Stimulated activated CD4-positive, alpha-beta T cell treated with anti-CD3 and anti-CD28 coated beads, Interleukin-4, amount 100 ng/mL, for 48 hours (primary cell): Measurements from ENCODE around the gene PBXIP1.

Experiments used
- DNase-seq, 2 donors: peaks; one replicate each; pipeline ENCODE4 v3.0.0-alpha.2; 2020; ENCODE audit warnings: low read depth in 2 of 2

PBXIP1 gene

DNA sequence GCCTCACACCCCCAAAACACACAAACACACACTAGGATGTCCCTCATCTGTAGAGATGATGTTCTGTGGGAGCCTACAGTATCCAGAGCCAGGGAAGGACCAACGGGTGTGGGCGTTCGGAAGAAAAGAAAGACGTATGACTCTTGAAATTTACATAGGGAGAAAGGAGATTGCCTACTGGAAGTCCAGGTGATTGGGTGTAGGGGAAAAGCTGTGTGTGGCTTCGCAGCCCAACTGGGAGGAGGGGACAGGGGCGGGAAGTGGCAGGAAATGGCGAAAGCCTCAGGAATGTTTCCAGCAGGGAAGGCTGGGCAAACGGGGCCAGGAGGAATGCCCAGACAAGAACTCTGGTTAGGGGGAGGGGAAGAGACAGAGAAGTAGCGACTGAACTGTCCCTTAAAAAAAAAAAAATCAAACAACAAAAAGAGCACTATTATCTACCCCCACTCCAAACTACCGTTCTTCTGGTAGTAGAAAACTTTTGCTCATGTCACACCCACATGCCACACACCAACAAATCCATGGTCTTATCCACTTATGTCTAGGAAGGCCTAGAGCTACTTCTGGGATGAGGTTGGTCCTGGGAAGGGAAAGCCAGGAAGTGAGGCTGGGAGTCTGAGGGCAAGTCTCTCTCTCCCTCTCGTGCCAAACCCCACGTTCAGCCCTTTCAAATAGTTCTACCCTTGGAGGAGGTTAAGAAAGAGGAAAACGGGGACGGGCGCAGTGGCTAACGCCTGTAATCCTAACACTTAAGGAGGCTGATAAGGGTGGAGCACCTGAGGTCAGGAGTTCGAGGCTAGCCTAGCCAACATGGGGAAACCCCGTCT lies 16.8 kb upstream of the PBXIP1 start:
- no peak for DNase-seq

DNA sequence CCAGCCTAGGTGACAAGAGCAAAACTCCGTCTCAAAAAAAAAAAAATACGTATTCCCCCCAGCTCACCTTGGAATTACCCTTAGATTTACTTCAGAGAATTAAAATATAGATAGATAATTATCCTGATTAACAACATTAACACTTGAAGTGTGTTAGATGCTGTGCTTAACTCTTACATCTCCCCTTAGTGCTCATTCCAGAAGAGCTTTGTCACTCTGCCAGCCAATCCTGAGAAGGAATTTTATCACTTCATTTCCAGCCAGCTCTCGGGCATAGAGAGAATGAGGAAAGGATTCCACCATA lies 16.3 kb upstream of the PBXIP1 start:
- no peak for DNase-seq

DNA sequence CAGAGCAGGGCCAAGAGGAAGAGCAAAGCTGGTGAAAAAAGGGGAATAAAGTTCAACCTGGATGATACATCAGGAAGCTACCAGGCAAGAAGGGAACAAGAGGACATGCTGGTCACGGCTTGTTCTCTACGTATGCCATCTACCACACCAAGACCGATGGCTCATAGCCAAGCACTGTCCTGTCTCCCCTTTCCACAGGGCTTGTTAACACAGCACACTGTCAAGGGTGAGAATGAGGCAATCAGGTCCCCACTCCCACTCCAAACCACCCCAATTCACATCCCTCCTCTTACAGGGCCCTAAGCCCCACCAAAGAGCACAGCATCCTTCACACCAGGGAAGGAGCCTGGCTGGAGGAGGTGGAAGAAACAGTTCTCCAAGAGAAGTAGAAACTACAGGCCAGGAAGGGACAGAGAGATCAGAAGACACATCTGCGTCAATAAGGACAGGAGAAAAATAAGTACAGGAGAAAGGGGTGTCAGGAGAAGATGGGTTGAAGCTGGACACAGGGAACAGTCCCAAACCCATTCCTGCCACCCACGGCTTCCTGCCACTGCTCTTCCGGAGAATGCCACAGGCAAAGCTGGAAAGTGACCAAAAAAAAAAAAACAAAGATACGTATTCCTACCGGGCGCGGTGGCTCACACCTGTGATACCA lies 15.6 kb upstream of the PBXIP1 start:
- no peak for DNase-seq

DNA sequence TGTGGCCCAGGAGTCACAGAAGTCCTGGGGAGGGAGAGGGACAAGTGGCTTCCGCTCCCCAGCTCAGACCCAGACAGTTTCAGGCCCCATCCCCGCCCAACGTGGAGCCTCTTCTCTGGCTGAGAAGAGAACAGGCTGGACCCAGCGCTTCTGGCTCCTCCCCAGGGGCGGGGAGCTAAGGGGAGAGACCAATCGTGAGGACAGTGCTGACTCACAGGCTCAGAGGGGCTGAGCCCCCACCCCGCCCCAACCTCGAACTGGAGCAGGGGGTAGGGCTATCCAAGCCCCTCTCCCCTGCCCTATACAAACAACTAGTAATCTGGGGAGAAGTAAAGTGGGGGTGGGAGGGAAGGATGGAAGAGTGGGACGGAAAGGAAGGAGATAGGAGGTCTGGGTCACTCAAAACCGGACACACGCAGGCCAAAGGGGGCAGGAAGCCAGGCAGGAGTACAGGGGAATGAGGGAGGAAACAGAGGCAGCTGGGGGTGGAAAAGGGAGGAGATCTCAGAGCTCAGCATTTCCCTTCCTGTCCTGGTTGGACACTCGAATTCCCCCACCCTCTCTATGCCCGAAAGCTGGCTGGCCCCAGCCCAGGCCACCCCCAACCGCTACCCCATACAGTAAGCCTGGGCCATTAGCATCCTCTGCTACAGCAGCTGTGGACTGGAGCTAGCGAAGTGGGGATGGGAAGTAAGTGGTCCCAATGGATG lies 14.9 kb upstream of the PBXIP1 start, which contains the start of gene SHC1:
TSS of gene SHC1 (minus strand) at position 117 of the 710 bp plus-strand sequence. CDS start 221 bp downstream, outside the sequence.
- DNase-seq = no peak

DNA sequence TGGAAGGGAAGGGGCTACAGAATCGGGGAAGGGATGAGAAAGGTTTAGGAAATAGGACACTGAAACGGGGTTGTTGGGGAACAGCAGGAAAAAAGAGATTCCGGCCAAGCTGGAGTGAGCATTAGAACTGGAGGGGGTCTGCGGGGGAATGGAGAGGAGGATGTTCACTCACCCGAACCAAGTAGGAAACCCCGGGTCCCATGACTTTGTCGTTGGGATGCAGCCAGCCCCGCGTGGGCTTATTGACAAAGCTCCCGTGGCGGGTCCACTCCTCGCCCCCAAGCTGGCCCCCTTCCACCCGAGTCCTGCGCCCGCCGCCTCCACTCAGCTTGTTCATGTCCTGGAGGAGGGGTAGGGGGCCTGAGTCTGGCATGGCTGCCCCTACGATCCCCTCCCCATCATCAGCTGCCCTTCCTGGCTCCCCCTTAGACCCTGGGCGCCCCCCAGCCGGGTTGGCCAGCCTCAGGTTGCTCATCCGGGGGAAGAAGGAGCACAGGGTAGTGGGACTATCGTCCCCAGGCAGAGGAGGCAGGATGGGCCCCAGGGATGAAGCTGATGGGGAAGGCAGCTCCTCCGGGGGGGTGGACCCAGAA lies 14.1 kb upstream of the PBXIP1 start:
- DNase-seq = no peak

DNA sequence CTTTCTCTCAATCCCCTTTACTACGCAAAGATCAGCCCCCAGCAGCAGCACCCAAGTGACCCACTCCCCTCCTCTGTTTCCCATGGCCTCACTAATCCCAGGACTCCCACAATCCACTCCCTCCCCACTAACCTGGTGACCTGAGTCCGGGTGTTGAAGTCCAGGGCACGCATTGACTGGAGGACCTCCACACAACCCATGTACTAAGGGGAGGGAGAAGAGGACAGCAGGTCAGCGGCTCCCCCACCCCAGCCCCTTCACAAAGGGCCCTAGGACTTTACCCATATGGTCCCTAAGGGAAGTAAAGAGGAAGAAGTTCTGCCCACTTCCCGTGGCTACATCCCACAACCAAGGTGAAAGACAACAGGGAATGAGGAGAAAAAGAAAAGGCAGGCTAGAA lies 13.3 kb upstream of the PBXIP1 start:
- DNase-seq = no peak

DNA sequence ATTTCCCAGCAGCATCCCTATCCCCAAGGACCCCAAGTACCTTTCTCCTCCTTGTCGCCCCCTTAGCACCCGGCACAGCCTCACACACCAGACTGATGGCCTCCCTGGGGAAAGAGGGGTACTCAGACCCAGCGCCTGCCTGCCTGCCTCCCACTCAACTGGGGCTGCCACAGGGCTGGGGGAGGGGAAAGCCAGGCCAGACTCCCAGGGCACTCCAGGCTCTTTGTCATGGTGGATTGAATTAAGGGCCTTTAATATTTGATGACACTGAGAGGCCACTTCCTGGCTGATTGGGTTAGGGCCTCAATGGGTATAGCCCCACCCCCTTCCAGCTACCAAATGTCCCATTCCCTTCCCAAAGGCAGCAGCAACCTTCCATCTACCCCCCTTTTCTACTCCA lies 12.8 kb upstream of the PBXIP1 start:
- no peak for DNase-seq

DNA sequence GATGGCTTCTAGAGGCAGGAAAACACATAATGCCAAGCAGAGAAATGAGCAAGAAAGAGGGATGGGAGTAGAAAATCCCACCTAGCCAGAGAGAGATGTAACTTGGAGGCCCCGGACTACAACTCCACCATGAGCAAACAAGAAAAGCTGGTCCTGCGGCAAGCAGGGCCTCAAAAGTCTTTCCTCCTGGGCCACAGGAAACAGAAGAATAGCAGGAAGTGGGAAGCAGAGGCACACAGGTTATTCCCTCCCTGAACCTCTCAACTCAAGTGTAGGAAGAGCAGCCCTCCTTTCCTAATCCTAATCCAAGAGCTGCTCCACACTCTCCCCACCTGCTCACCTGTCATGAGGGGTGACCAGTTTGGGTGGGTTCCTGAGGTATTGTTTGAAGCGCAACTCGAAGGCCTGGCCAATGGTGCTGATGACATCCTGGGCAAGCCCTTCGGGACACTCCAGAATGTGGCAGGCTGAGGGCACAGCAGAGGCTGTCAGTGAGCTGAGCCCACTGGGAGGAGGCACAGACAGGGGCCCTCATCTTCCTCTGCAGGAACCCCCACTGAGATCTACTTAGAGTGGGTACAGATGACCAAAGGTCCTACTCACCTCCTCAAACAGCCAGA lies 11.5 kb upstream of the PBXIP1 start:
- DNase-seq = no peak

DNA sequence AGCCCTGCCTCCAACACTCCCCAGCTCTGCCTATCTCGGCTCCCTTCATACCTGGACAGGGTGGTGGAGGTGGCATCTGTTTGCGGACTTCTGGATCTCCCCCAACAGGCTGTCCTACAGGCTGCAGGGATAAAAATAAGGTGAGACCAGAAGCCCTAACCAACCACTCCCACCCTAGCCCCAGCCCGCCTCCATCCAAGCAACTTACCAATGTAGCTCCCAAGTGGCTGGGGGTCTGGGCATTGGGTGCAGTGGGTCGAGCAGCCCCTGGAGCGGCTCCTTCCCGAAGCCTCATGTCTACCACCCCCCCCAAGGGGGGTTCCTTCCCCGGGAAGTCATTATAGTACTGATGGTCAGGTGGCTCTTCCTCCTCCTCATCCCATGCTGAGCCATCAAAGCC lies 10.2 kb upstream of the PBXIP1 start:
- DNase-seq = no peak

DNA sequence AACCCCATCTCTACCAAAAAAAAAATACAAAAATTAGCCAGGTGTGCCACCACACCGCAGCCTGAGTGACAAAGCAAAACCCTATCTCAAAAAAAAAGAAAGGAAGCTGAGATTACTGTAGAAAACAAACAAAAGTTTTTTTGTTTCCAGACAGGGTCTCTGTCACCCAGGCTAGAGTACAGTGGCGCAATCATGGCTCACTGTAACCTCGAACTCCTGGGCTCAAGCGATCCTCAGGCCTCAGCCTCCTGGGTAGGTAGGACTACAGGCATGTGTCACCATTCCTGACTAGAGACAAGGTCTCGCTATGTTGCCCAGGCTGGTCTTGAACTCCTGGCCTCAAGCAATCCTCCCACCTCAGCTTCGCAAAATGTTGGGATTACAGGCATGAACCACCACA lies 8.5 kb upstream of the PBXIP1 start:
- DNase-seq = no peak

DNA sequence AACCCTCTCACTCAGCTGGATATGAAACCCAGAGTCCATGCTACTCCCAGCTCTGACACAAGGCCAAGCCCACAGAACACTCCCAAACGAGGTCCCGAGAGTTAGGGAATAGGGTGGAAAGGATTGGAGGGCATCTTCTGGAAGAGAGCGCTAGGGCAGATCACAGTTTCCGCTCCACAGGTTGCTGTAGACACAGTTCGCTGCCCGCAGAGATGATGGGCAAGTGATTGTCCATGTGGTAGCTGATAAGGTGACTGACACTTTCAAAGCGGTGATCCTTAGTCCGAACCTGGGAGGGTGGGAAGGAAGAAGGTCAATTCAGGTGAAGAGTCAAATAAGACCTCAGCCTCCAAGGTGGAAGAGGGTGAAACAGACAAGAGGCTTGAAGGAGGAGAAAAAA lies 7.7 kb upstream of the PBXIP1 start:
- no peak for DNase-seq

DNA sequence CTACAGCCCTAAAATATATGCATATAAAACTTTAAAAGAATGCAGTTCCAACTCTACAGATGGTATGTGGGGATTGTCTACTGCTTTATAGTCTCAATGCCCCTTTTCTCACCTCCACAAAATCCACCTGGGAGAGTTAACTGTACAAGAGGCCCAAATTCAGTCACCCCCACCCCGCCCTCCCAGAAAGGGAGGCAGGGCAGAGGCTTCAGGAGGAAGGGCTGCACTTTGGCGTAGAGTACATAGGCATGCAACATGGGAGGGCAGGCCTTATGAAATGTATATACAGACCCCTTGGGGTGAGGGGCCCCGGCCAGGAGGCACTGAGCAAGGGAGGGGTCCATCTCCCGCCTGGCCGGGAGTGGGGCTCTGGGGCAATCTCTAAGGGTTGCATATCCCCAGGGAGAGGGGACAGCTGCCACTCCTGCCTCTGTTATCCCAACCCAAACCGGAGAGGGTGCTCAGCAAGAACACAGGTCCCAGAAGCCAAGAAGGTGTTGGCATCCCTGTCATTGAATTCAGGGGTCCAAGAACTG lies 7.0 kb upstream of the PBXIP1 start:
- DNase-seq = no peak

DNA sequence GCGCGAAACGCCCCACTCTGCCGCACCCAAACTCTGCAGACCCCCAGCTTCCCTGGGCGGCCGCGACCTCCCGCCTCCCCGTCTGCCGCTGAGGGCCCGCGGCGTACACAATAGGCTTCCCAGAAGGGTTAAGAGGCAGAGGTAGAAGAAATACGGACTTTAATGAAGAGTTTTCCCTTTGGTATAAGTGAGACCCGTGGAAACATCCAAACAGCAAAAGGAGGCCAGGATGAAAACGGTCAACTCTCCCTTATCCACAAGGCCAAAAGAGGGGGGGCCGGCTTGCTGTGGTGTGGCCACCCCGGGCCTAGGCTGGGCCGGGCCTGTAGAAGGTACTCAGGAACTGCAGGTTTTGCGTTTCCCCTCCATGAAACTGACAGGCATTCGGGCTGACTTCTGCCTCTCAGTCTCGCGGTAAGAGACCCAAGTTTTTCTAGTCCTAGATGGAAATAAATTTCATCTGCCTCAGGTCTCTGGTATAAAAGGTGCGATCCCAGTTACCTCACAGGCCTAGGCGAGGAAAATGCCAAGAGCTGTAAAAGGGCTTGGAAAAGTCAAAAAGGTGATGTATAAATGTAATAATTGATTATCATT lies 6.4 kb upstream of the PBXIP1 start:
- DNase-seq = no peak

DNA sequence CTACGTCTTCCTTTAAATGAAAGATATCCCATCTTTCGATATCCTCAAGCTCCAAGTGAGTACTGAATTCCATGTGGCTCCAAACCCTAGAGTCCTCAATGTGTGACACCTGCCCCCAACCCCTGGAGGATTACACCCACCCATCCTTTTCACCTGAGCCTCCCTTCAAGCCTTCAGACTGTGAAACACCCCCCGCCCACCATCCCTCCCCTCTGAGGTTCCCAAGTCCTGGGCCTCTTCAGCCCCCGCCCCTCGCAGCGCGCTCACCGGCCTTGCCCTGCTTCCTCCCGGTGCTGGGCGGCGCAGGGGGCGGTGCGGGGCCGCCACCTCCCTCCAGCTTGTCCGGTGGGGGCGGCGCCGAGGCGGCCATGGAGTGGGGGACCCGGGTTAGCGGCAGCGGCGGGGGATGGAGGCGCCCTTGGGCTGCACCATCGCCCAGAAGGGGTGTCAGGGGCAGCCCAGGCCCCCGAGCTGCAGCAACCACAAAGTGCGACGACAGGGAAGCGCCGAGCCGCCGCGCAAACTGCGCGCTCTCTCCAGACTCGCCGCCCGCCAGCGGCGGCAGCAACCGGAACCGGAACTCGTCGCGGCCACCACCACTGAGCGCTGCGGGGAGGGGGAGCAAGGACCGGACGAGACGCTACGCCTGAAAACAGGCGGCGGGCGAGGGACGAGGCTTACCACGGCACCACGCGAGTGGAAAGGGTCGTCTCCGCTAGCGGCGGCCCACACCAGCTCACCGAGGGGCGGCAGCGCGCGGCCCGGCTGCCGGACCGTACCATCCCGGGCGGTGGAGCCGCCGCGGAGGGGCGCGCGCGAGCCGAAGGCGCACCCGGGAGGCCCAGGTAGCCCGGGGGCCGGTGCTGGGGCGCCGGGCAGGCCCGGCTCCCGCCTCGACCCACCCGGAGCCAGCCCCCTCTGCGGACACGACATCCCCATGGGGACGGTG lies 5.6 kb upstream of the PBXIP1 start, which contains the start of gene PYGO2:
TSS of gene PYGO2 (minus strand) at position 576 of the 949 bp plus-strand sequence. CDS start at position 370, 206 bp downstream.
- DNase-seq = peak; percentile 73 to 86

DNA sequence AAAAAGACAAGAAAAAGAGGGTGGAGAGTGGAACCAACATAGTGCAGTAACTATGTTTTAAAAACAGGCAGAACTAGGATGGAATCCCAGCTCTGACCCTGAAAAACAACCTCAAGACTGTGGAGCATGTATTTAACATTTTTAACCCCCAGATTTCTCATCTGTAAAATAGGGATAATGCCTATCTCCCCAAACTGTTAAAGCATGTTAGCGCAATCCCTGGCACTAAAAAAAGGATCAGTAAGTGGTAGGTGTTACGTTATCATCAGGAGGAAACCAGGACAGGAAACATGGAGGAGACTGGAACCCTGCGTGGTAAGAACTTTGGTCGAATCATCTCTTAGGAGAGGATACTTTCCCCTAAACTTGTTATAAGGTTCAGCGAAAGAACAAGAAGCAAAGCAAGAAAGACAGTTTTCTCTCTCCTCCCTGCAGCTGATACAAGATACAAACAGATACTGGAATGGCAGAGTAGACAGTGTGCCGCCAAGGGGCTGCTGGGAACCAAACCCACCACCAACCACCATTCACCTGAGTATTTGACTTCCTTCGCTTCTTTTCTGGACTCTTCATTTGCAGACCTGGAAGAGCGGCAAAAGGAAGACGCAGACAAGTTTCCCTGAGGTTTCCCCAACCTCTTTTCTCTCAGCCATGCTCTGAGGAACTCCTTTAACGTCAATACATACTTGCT lies 4.7 kb upstream of the PBXIP1 start:
- no peak for DNase-seq

DNA sequence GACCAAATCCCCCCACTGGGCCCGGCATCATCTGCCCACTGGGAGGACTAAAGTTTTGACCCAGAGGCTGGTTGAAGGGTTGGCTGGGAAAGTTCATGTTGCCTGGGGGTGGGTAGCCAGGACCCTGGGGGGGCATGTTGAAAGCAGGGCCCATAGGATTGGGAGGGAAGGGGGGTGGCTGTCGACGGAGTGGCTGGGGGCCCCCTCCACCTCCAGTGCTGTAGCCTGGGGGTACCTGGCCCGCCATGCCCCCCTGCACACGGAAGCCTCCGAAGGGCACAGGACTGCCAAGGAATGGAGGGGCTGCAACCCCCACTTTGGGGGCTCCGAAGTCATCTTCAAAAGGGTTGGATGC lies 3.5 kb upstream of the PBXIP1 start:
- no peak for DNase-seq

DNA sequence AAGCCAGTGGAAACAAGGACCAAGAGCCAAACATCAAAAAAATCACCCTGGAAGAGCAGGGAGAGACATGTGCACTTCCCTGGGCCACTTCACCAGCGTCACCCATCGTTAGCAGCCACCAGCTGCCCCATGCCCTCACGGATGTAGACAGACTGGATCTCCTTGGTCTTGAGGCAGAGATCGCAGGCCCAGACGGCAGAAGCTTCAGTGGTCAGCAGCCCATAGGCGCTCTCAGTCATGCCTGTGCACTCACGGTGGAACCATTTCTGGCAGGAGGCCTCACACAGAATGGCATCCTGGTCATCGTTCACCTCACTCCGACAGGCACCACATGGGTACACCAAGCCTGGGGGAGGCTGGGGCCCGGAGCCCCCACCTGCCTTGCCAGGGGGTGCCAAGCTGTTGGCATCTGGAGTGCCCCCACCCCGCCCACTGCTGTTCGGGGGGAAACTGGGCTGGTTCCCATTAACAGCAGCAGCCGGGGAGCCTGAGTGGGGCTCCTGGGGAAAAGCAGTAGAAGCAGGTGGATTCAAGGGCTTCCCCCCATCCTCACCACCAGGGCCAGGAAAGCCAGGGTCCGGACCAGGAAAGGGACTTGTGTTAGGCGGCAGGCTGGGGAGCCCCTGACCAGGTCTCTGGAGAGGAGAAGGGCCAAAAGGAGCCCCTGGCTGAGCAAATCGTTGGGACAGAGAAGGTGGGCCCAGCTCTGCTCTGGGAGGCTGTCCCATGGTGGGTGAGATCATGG lies 3.0 kb upstream of the PBXIP1 start:
- DNase-seq = no peak

DNA sequence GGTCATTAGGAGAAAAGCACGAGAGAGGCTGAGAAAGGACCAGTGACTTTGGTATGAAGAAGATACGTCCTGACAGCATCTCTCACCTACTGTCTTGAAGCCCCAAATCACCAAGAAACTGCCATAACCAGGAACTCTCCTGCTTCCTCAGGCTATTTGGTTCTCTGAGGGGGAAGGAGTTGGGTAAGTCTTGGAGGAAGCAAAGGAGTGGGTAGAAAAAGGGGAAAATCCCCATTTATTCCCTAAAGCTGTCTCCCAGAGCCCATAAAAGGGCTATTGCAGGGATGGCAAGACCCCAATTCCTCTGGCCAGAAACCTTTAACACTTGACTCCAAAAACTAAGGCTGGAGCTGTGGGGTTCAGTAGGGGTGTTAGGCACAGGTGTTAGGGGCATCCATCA lies 2.1 kb upstream of the PBXIP1 start:
- no peak for DNase-seq

DNA sequence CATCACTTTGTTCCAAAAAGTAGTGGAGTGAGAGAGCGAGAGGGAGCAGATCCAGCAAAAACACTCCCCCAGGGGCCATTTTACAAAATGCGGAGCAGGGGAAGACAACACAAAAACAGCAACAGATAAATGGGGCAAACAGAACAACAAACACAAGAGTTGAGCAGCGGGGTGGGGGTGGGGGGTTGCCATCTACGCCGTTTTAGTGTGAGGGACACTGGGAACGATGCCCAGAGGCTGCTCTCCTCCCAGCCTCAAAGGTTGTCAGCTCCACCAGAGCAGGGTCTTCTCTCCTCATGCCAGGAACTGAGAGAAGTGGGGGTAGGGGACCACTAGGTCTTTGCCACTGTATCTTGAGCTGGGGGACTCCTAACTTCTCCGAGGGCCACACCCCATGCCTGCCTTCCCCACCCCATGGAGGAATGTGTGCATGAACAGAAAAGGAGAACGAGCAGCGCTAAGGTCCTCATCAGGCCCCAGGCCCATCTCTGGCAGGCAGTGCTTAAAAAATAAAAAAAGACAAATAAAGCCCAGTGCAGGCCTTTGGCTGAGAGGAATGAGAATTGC lies 1.3 kb upstream of the PBXIP1 start:
- no peak for DNase-seq
